RWPE2 (cell line): ENCODE data around the gene F2RL3.

Experiments
- ATAC-seq: fragments of 200-7000 bp; cut with Tn5 transposase; 3 replicates; pipeline ENCODE4 v1.9.1; 2021; ENCODE audit warnings: low read depth
- DNase-seq: peaks from one replicate; pipeline ENCODE4 v3.0.0-alpha.2; 2020; ENCODE audit warnings: low spot score
- H3K27ac ChIP-seq: fragments of 450-650 bp; 2 replicates; pipeline ENCODE4 v1.5.1; 2017; ENCODE audit warnings: mild to moderate bottlenecking; ENCODE audit not compliant: poor library complexity, severe bottlenecking
- H3K27me3 ChIP-seq: fragments of 250-450 bp; sonication (Bioruptor Pico); 2 replicates; pipeline ENCODE4 v1.5.1; 2021; ENCODE audit warnings: mild to moderate bottlenecking, moderate library complexity; ENCODE audit not compliant: insufficient read depth, poor library complexity, severe bottlenecking
- H3K36me3 ChIP-seq: fragments of 250-450 bp; sonication (Bioruptor Pico); 2 replicates; pipeline ENCODE4 v1.5.1; 2020; ENCODE audit warnings: low read depth, mild to moderate bottlenecking, moderate library complexity
- H3K4me1 ChIP-seq: fragments of 250-450 bp; sonication (Bioruptor Pico); 2 replicates; pipeline ENCODE4 v1.5.1; 2021; ENCODE audit warnings: mild to moderate bottlenecking, moderate library complexity; ENCODE audit not compliant: insufficient read depth, poor library complexity, severe bottlenecking
- H3K4me3 ChIP-seq: fragments of 250-450 bp; sonication (Bioruptor Pico); 2 replicates; pipeline ENCODE4 v1.5.1; 2021; ENCODE audit warnings: mild to moderate bottlenecking, moderate library complexity; ENCODE audit not compliant: severe bottlenecking
- H3K9me3 ChIP-seq: fragments of 250-450 bp; sonication (Bioruptor Pico); 2 replicates; pipeline ENCODE4 v1.5.1; 2021; ENCODE audit warnings: mild to moderate bottlenecking, moderate library complexity; ENCODE audit not compliant: severe bottlenecking
- TF ChIP-seq, protein P1 (sequence below): fragments of 450-650 bp; IDR thresholded peaks from one replicate; pipeline ENCODE4 v1.5.1; 2017; ENCODE audit warnings: mild to moderate bottlenecking, moderate library complexity; ENCODE audit not compliant: poor library complexity, severe bottlenecking

Gene F2RL3

DNA sequence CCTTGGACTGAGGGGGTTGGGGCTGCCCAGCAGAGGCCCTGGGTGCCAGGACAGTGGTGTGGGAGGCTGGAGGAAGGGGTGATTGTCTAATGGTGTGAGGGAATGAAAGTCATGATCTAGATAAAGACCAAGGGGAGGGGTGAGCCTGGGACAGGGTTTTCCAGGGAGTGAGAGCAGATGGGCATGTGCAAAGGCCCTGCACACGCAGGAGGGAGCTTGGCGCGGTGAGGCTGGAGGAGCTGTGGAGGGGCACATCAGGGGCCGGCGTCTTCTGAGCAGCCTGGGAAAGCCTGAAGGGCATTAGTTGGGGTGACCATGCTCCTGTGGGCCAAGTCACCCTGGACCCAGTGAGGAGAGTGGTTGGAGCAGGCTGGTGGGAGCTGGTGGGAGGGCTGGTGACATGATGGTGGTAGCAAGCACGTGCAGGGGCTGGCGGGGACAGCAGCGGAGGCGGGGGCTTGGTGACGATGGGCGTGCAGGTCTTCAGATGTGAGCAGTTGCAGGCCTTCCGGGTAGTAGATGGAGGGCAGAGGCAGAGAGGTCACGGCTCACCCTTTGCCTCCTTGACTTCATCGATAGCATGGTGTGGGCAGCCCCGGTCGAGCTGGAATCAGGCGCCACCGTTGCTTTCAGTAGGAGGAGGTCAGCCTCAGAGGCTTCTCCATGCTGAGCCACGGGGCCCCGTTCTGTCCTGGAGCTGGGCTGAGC lies 20.2 kb upstream of the F2RL3 start:
- DNase-seq: peak; percentile 42
- TF ChIP-seq, protein P1, sequence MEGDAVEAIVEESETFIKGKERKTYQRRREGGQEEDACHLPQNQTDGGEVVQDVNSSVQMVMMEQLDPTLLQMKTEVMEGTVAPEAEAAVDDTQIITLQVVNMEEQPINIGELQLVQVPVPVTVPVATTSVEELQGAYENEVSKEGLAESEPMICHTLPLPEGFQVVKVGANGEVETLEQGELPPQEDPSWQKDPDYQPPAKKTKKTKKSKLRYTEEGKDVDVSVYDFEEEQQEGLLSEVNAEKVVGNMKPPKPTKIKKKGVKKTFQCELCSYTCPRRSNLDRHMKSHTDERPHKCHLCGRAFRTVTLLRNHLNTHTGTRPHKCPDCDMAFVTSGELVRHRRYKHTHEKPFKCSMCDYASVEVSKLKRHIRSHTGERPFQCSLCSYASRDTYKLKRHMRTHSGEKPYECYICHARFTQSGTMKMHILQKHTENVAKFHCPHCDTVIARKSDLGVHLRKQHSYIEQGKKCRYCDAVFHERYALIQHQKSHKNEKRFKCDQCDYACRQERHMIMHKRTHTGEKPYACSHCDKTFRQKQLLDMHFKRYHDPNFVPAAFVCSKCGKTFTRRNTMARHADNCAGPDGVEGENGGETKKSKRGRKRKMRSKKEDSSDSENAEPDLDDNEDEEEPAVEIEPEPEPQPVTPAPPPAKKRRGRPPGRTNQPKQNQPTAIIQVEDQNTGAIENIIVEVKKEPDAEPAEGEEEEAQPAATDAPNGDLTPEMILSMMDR: no peak
- Histone ChIP-seq H3K9me3 (no peaks in the 10 kb centered on the region), H3K27ac (no peak overlapping the region), H3K4me1 (no peaks in the 10 kb centered on the region), H3K4me3 (no peak overlapping the region), H3K27me3 (no peaks in the 10 kb centered on the region), H3K36me3 (peaks cover 77% of the 10 kb centered on the region)
- no peak for ATAC-seq

DNA sequence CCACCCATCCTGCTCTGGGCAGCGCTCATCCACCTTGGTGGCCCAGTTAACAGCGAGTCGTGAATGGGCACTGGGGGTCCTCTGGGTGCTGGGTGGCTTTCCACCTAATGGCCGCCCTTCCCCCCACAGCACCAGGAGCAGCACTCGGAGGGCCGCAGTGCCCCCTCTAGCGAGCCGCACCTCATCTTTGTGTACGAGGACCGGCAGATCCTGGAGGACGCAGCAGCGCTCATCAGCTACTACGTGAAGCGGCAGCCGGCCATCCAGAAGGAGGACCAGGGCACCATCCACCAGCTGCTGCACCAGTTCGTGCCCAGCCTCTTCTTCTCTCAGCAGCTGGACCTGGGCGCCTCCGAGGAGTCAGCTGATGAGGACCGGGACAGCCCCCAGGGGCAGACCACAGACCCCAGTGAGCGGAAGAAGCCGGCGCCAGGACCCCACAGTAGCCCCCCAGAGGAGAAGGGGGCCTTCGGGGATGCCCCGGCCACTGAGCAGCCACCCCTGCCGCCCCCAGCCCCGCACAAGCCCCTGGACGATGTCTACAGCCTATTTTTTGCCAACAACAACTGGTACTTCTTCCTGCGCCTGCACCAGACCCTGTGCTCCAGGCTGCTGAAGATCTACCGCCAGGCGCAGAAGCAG lies 19.3 kb upstream of the F2RL3 start:
- TF ChIP-seq, protein P1: no peak
- Histone ChIP-seq H3K4me1 (no peaks in the 10 kb centered on the region), H3K36me3 (peaks cover 74% of the 10 kb centered on the region), H3K27me3 (no peaks in the 10 kb centered on the region), H3K27ac (no peak overlapping the region), H3K9me3 (no peaks in the 10 kb centered on the region), H3K4me3 (no peak overlapping the region)
- DNase-seq: no peak
- ATAC-seq: no peak

DNA sequence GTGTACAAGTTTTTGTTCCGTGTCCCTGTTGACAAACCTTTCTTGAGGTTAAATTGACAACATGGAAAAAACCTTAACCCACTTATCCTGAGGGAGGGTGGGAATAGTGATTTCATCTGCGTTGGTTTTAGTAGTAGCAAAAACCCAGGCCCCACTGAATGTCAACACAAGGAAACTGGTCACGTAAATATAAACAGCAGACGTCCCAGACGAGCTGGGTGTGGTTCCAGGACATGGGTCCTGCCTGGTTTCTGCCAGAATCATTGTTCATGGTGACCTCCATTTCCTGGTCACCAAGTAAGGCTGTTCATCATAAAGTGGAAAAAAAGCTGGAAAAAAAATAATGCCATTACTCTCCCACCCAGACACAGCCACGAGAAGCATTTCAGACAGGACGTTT lies 16.9 kb upstream of the F2RL3 start:
- no peak overlapping the region for H3K4me3 ChIP-seq
- ATAC-seq (no peak), DNase-seq (no peak)
- TF ChIP-seq, protein P1: no peak
- no peaks in the 10 kb centered on the region for H3K27me3 ChIP-seq
- H3K36me3 ChIP-seq: peaks cover 62% of the 10 kb centered on the region
- H3K9me3 ChIP-seq: no peaks in the 10 kb centered on the region
- H3K4me1 ChIP-seq: no peaks in the 10 kb centered on the region
- no peak overlapping the region for H3K27ac ChIP-seq

DNA sequence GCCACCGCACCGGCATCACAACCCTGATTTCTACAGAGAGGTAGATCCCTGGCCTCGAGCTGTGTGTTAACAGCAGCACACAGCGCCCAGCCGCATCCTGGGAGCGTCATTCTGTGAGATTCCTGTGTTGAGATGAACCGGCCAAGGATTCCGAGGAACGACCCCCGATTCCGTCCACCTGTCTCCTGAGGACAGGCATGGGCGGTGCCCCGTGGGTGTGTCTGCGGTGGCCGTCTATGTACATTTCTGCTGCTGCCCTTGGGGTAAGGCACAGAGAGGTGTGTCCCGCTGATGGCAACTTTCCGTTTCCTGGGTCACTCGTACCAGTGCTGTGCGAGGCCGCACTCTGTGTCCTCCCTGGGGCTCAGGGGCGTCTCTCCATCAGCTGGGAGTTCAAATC lies 16.1 kb upstream of the F2RL3 start:
- no peaks in the 10 kb centered on the region for H3K27me3 ChIP-seq
- no peak overlapping the region for H3K27ac ChIP-seq
- no peak overlapping the region for H3K4me3 ChIP-seq
- no peaks in the 10 kb centered on the region for H3K4me1 ChIP-seq
- ATAC-seq: no peak
- no peaks in the 10 kb centered on the region for H3K9me3 ChIP-seq
- H3K36me3 ChIP-seq: peaks cover 63% of the 10 kb centered on the region
- TF ChIP-seq, protein P1: no peak
- DNase-seq: no peak

DNA sequence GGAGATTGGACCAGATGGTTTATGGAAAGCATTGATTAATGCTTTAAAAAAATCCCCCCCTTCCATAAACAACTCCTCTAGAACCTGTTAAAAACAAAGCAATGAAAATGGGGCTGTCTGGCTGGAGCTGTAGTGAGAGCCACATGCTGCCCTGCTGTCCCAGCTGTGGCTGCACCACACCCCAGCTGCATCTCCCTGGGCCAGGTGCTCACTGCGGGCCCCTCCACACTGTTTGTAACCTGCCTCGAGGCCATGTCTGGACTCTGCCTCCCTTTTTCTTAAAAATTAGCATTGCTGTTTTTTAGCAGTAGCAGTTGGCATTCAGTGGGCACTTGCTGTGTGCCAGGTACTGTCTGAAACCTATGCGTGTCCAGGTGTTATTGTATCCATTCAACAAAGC lies 15.2 kb upstream of the F2RL3 start:
- Histone ChIP-seq H3K4me3 (no peak overlapping the region), H3K27me3 (no peaks in the 10 kb centered on the region), H3K9me3 (no peaks in the 10 kb centered on the region), H3K27ac (no peak overlapping the region), H3K36me3 (peaks cover 56% of the 10 kb centered on the region), H3K4me1 (no peaks in the 10 kb centered on the region)
- ATAC-seq: no peak
- DNase-seq: no peak
- TF ChIP-seq, protein P1: no peak
